HCT116 (cell line): ENCODE measurements around the gene SH3PXD2A. TPM values are rescaled to one million over a fixed set of nuclear protein-coding genes. Genes with fewer than 3 reads are reported as not detected.

Source experiments
- ATAC-seq: fragments of 200-7000 bp; cut with Tn5 transposase; 2 replicates; pipeline ENCODE4 v1.9.1; 2020; ENCODE audit warnings: mild to moderate bottlenecking, moderate library complexity
- BruUV-seq: library from RNA; stranded (reverse); fragments of 400-500 nt; replicated peaks from 2 replicates; lab custom pipeline; 2021; lab: Mats Ljungman, UMichigan
- CTCF ChIA-PET: fragments of 300-600 bp; sonication (Branson Sonifier 250); formaldehyde crosslinking; loops from one replicate; lab custom pipeline; 2021; ENCODE audit warnings: antibody characterized with exemption; lab: Charles Lee
- POLR2A ChIA-PET: fragments of 300-600, 350-600 bp; sonication (Branson Sonifier 250); formaldehyde crosslinking; loops from one replicate; lab custom pipeline; 2021; ENCODE audit warnings: antibody characterized with exemption; lab: Charles Lee
- RAD21 ChIA-PET, 2 experiments: fragments of 300-600 bp; sonication (Branson Sonifier 250); formaldehyde crosslinking; loops; one replicate each; lab custom pipeline; 2023; ENCODE audit warnings: low total read pairs in 2 of 2; ENCODE audit not compliant: uncharacterized antibody in 2 of 2, unreplicated experiment in 2 of 2, low non-redundant PET in 1 of 2; lab: Charles Lee
- DNase-seq: peaks from one replicate; pipeline ENCODE4 v3.0.0-alpha.2; 2010; ENCODE audit warnings: low read depth, low spot score
- H2AFZ ChIP-seq: fragments of 200-600 bp; shearing (Covaris generic), sonication (generic); 2 replicates; pipeline ENCODE4 v1.6.1; 2017; ENCODE audit warnings: low read depth, mixed run types, mixed read lengths, antibody characterized with exemption, low read length; ENCODE audit not compliant: poor library complexity, severe bottlenecking
- H3K27ac ChIP-seq: 2 replicates; pipeline ENCODE4 v1.5.1; 2012; ENCODE audit warnings: low read depth, low read length
- H3K27me3 ChIP-seq: fragments of 200-600 bp; sonication (generic); 2 replicates; pipeline ENCODE4 v1.6.1; 2016; ENCODE audit warnings: mixed run types, low read length, mixed read lengths; ENCODE audit not compliant: insufficient read depth
- H3K36me3 ChIP-seq, 2 experiments: fragments of 200-500 bp in 1 of 2; fragments of 200-600 bp in 1 of 2; sonication (Bioruptor generic) in 1 of 2; sonication (generic) in 1 of 2; 2 replicates each; pipeline versions ENCODE4 v1.5.1 to v1.6.1; 2014 to 2016; ENCODE audit warnings: low read length in 2 of 2, inconsistent platforms in 1 of 2, mixed read lengths in 1 of 2, mixed run types in 1 of 2; ENCODE audit not compliant: insufficient read depth in 2 of 2, control insufficient read depth in 1 of 2
- H3K4me1 ChIP-seq, 2 experiments: fragments of 200-600 bp in 1 of 2; sonication (generic) in 1 of 2; 2 replicates each; pipeline versions ENCODE4 v1.5.1 to v1.6.1; 2012 to 2017; ENCODE audit warnings: low read length in 2 of 2, inconsistent platforms in 1 of 2, mild to moderate bottlenecking in 1 of 2, mixed read lengths in 1 of 2, mixed run types in 1 of 2, moderate library complexity in 1 of 2; ENCODE audit not compliant: insufficient read depth in 2 of 2, control insufficient read depth in 1 of 2
- H3K4me2 ChIP-seq: fragments of 200-600 bp; sonication (generic); 2 replicates; pipeline ENCODE4 v1.6.1; 2017; ENCODE audit warnings: mixed run types, low read length, mixed read lengths
- H3K4me3 ChIP-seq, 2 experiments: fragments of 200-600 bp in 1 of 2; sonication (generic) in 1 of 2; replicated peaks in 1 of 2; 2 replicates each; pipeline ENCODE4 v1.5.1; 2011 to 2016; ENCODE audit warnings: low read length in 2 of 2, control low read depth in 1 of 2, low read depth in 1 of 2, mild to moderate bottlenecking in 1 of 2, mixed read lengths in 1 of 2, mixed run types in 1 of 2
- H3K79me2 ChIP-seq: fragments of 200-600 bp; sonication (generic); 2 replicates; pipeline ENCODE4 v1.6.1; 2017; ENCODE audit warnings: mild to moderate bottlenecking, mixed run types, low read length, moderate library complexity, mixed read lengths; ENCODE audit not compliant: insufficient read depth
- H3K9ac ChIP-seq: fragments of 200-600 bp; sonication (generic); 2 replicates; pipeline ENCODE4 v1.6.1; 2016; ENCODE audit warnings: low read length, mixed read lengths
- H3K9me2 ChIP-seq: fragments of 200-600 bp; sonication (generic), shearing (Covaris generic); 2 replicates; pipeline ENCODE4 v1.6.1; 2017; ENCODE audit warnings: mixed run types, mild to moderate bottlenecking, moderate library complexity; ENCODE audit not compliant: insufficient read depth
- H3K9me3 ChIP-seq, 2 experiments: fragments of 200-500 bp in 1 of 2; fragments of 200-600 bp in 1 of 2; sonication (Bioruptor generic) in 1 of 2; sonication (generic) in 1 of 2; 2 replicates each; pipeline ENCODE4 v1.6.1; 2014 to 2017; ENCODE audit warnings: low read length in 2 of 2, mixed read lengths in 2 of 2, inconsistent platforms in 1 of 2, low read depth in 1 of 2, mild to moderate bottlenecking in 1 of 2, mixed run types in 1 of 2, moderate library complexity in 1 of 2; ENCODE audit not compliant: control insufficient read depth in 1 of 2, insufficient read depth in 1 of 2
- H4K20me1 ChIP-seq: fragments of 200-600 bp; sonication (generic), shearing (Covaris generic); 2 replicates; pipeline ENCODE4 v1.6.1; 2017; ENCODE audit warnings: mixed run types, mild to moderate bottlenecking, moderate library complexity; ENCODE audit not compliant: insufficient read depth
- ATF3 ChIP-seq: IDR thresholded peaks from 2 replicates; pipeline ENCODE4 v1.6.1; 2012
- EZH2 ChIP-seq: fragments of 200-600 bp; sonication (generic); IDR thresholded peaks from 2 replicates; pipeline ENCODE4 v1.6.1; 2017; ENCODE audit warnings: antibody characterized with exemption, mixed run types
- EZH2phosphoT487 ChIP-seq: fragments of 200-600 bp; IDR thresholded peaks from 2 replicates; pipeline ENCODE4 v1.6.1; 2018; ENCODE audit warnings: antibody characterized with exemption, borderline replicate concordance
- FOSL1 ChIP-seq: IDR thresholded peaks from 2 replicates; pipeline ENCODE4 v1.6.1; 2012; ENCODE audit warnings: low read depth
- JUND ChIP-seq: IDR thresholded peaks from 2 replicates; pipeline ENCODE4 v1.6.1; 2012
- SP1 ChIP-seq: IDR thresholded peaks from 2 replicates; pipeline ENCODE4 v1.6.1; 2012; ENCODE audit warnings: low read depth
- ZFX ChIP-seq: fragments of 450-650 bp; IDR thresholded peaks from 2 replicates; pipeline ENCODE4 v1.6.1; 2017
- ZNF274 ChIP-seq: fragments of 200-500 bp; sonication (Bioruptor generic); IDR thresholded peaks from 2 replicates; pipeline ENCODE4 v1.6.1; 2014; ENCODE audit warnings: mild to moderate bottlenecking, low read depth, low read length, inconsistent platforms
- intact Hi-C: fragments of 100-400 bp; cut with micrococcal nuclease; formaldehyde crosslinking; loops from 2 replicates; pipeline ENCODE4 v1.10.0; 2022
- total RNA-seq: library from RNA; stranded (reverse); gene quantifications from one replicate; pipeline ENCODE4 v1.2.1, GENCODE V29; 2021; ENCODE audit not compliant: unreplicated experiment

SH3PXD2A gene
- total RNA-seq, 1 experiment from 2014 or later = 8.7 TPM

- peak; percentile 23 for DNase-seq
- Histone ChIP-seq H3K4me3 (no peak overlapping the region), H3K9me2 (no peaks in the 10 kb centered on the region), H3K9me3 (no peaks in the 10 kb centered on the region), H3K4me2 (peak overlapping the region; percentile 37), H2AFZ (no peak overlapping the region), H3K36me3 (no peaks in the 10 kb centered on the region), H3K27ac (no peak overlapping the region), H3K27me3 (no peaks in the 10 kb centered on the region), H3K4me1 (peaks cover 3 to 16% of the 10 kb centered on the region in 2 experiments; a peak in 3 of 4 replicates), H3K9ac (no peak overlapping the region), H3K79me2 (no peaks in the 10 kb centered on the region), H4K20me1 (no peaks in the 10 kb centered on the region)
- no TSS peak for BruUV-seq
- ChIA-PET RAD21 (no interaction called here), POLR2A (no interaction called here), CTCF (interaction anchor here (0.5 to 1.3 kb wide), 3 partner anchors 15 to 35 kb away, joined by 3 to 4 read pairs (median 3); no protein-coding TSS in a partner anchor)
- TF ChIP-seq SP1 (peak; percentile 33; the same call in 1 of the 2 replicates), ZFX (no peak), JUND (peak; percentile 34; the same call in 1 of the 2 replicates)
- intact Hi-C loops = no loop called here
- ATAC-seq = peak; percentile 39
Measured at GRCh38 chr10:103828107-103828506, 27.3 kb downstream of the SH3PXD2A start.

GRCh38 chr10:103826885-103827284 lies 28.5 kb downstream of the SH3PXD2A start:
- ChIA-PET CTCF (no interaction called here), POLR2A (no interaction called here), RAD21 (no interaction called here)
- H3K27me3 ChIP-seq = no peaks in the 10 kb centered on the region
- no peak overlapping the region for H3K9ac ChIP-seq
- H3K9me3 ChIP-seq = no peaks in the 10 kb centered on the region
- no peak overlapping the region for H2AFZ ChIP-seq
- H3K4me3 ChIP-seq = no peak overlapping the region
- DNase-seq = no peak
- H3K9me2 ChIP-seq = no peaks in the 10 kb centered on the region
- H3K36me3 ChIP-seq = no peaks in the 10 kb centered on the region
- BruUV-seq = no TSS peak
- no peak overlapping the region for H3K27ac ChIP-seq
- H3K4me2 ChIP-seq = no peak overlapping the region
- H3K79me2 ChIP-seq = no peaks in the 10 kb centered on the region
- peaks cover 3 to 16% of the 10 kb centered on the region in 2 experiments; a peak in 3 of 4 replicates for H3K4me1 ChIP-seq
- intact Hi-C loops = no loop called here
- no peak for ATAC-seq
- no peaks in the 10 kb centered on the region for H4K20me1 ChIP-seq
- TF ChIP-seq ATF3 = no peak
- TF ChIP-seq FOSL1 = no peak
- TF ChIP-seq ZFX = no peak
- no peak for TF ChIP-seq EZH2
- no peak for TF ChIP-seq EZH2phosphoT487
- TF ChIP-seq ZNF274 = no peak
- TF ChIP-seq, all 23 proteins: peak for 0
